Stimulated activated CD4-positive, alpha-beta T cell treated with anti-CD3 and anti-CD28 coated beads, Interleukin-12 subunit alpha, Interleukin-12 subunit beta, amount 100 ng/mL, for 4 hours (primary cell): ENCODE results near the gene EML5.
A peak's percentile ranks its signal among the peaks of the same experiment; 100 is the strongest.

Experiments
- DNase-seq: peaks from one replicate; pipeline ENCODE4 v3.0.0-alpha.2; 2020

EML5 gene

DNA sequence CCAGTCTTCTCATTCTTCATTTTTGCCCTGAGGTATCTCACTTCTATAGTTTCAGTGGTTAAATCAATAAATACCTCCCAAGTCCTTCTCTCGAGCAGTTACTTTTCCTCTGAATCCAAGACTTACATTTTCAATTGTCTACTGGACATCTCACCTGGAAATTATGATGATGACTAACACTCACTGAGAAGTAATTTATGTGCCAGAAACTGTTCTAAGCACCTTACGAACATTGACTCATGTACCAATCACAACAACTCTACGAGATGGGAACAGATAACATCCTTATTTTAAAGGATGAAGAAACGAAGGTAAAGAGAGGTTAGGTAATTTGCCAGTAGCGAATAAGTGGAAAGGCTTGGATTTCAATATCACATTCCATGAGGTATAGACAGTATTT lies 94.1 kb downstream of the EML5 start:
- DNase-seq: no peak

DNA sequence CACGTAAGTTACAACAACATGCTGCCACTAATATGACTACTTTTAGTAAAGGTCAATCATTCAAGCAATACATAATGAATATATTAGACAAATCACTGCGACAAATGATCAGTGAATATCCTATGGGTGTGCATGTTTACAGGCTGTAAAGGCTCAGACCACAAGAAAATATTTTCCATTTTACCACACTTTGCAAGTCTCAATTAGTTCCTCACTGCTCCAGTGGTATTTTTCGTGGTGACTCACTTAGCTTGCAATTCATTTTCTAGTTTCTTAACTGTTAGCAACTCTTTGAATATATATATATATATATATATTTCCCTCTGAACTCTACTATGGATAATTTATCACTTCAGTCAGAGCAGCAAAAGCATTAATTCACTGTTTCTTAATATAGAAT lies 96.9 kb downstream of the EML5 start:
- DNase-seq: no peak

- no peak for DNase-seq
Measured at GRCh38 chr14:88688386-88688785, 104.4 kb downstream of the EML5 start.

DNA sequence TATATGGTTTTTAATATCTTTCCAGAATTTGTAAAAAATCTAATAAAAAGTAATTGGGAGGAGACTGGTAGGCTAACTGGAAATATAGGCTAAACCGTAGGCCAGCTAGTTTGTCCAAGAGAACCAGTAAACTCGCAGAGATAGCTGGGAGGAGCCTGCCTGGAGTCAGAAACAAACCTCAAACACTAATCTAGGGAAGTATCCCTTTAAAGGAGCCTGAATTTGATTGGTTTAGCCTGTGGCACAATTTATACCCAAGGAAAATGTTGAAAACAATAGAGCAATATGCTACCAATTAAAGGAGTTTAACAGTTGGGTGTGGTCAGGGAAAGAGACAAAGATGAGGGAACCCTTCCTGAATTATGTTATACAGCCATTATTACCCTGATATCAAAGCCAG lies 109.6 kb downstream of the EML5 start:
- DNase-seq: no peak

DNA sequence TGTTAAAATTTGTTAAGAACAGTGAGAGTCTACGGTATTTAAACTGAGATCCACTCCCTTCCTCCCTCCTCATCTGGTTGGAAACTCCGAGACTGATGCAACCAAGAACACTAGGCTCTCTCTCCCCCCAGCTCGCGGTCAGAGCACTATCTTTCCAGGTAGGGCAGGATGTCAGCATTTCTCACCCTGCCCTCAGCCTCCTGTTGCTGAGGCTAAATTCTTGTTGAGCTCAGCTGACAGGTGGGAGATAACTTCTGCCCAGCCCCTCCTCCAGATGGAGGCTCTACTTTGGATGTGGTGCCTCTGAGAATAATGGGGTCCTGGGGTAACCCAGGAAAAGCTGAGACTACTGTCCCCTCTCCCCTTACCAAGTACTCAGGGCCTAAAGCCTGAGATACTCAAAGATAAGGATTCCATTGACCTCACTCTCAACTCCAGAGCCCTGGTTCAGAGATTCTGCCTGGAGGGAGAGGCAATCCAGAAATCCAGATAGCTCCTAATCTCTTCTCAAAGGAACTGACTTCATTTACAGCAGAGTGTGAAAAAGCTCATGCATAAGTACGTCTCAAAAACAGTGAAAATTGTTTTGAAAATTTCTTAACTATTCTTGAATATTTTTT lies 110.1 kb downstream of the EML5 start:
- DNase-seq: no peak

GRCh38 chr14:88681755-88682494 lies 110.8 kb downstream of the EML5 start:
- DNase-seq: no peak

- DNase-seq: no peak
Measured at GRCh38 chr14:88669346-88669745, 123.4 kb downstream of the EML5 start.

- DNase-seq: no peak
Measured at GRCh38 chr14:88668448-88669116, 124.2 kb downstream of the EML5 start.

- peak; percentile 13 for DNase-seq
Measured at GRCh38 chr14:88667555-88668273, 125.0 kb downstream of the EML5 start.

- no peak for DNase-seq
Measured at GRCh38 chr14:88660056-88660455, 132.7 kb downstream of the EML5 start.

GRCh38 chr14:88639221-88639620 lies 153.5 kb downstream of the EML5 start:
- no peak for DNase-seq

GRCh38 chr14:88632512-88632911 lies 160.2 kb downstream of the EML5 start:
- DNase-seq: no peak

DNA sequence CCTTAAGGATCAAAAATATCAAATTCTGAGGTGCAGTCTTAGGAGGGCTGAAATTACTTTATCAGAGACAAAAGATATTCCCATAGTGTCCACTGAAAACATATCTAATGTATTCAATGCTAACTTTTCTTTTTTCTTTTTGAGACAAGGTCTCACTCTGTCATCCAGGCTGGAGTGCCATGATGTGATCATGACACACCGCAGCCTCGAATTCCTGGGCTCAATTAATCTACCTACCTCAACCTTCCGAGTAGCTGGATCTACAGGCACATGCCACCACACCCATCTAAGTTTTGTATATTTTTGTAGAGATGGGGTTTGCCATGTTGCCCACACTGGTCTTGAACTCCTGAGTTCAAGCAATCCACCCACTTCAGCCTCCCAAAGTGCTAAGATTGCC lies 161.7 kb downstream of the EML5 start:
- DNase-seq: no peak

DNA sequence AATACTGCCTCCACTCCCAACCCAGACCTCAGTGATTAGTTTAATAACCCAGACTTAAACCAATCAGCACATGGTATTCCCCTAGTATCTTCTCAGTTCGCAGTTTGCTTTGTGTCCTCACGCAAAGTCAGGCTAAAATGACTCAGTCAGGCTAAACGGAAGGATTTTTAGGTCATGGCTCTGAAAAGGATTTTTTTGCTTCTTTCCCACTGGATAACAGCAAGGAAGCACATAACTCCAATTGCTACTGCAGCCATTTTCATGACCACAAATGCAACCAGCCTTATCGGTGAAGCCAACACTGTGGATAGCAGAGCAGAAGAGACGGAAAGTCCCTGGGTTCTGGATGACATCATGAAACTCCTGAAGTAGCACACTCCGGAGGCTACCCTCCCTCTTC lies 162.2 kb downstream of the EML5 start:
- no peak for DNase-seq

DNA sequence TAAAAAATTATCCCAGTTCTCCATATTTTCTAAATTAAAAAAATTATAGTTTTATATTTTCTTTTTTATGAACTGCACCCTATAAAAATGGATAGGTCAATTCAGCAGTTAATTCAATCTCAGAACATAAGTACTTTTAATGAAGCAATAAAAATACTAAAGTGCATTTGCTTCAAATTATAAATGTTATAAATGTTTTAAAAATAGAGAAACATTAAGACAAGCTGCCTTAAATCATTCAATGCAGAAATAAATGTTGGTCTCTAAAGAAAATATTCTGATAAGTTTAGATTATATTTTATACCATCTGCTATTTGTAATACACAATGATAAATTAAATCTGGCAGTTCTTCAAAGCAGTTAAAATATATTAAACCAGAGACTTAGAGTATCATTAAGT lies 164.3 kb downstream of the EML5 start:
- no peak for DNase-seq

GRCh38 chr14:88628033-88628432 lies 164.7 kb downstream of the EML5 start:
- DNase-seq: no peak

- DNase-seq: no peak
Measured at GRCh38 chr14:88625671-88626070, 167.1 kb downstream of the EML5 start.

DNA sequence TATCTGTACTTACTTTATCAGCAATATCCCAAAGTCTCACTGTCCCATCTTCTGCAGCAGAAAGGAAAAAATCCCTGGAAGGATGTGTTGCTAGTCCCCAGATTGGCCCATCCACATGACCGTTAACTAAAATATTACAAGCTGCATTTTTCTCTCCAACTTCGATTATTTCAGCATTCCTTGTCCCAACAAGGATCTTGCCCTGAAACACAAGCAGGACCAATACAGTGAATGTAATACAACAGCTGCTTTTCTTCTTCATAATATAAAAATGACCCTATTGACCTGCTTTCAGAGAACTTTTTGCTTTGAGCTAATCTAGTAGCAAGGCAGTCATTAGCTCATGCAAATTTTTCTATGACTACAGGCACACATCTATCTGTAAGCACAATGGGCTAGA lies 171.7 kb downstream of the EML5 start:
- DNase-seq: no peak

DNA sequence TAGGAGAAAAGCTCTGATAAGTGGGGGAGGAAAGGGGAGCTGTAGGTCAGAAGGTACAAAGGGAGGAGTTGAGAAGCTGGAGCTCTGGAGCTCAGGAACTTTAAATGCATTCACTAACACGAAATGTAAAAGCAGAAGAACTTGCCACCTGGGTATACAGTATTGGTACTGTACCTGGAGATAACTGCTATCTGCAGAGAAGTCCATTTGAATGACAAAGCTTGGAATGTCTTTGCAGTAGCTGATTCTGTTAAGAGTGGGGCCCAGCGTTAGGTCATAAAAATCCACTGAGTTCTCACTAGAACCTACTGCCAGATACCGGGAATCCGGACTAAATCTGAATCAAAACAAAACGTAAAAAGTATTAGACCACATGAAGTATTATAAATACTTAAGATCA lies 174.3 kb downstream of the EML5 start:
- DNase-seq: no peak

DNA sequence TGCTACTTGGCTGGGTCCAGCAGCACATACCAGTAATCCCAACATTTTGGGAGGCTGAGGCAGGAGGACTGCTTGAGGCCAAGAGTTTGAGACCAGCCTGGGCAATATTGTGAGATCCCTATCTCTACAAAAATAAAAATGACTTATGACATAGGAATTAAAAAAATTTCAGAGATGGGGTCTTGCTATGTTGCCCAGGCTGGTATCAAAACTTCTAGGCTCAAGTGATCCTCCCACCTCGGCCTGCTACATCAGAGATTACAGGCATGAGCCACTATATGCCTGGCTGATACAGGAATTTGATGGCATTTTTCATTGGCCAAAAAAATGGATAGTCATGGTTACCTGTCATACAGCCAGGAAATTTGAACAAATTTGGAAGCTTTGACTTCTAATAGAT lies 175.3 kb downstream of the EML5 start:
- no peak for DNase-seq

DNA sequence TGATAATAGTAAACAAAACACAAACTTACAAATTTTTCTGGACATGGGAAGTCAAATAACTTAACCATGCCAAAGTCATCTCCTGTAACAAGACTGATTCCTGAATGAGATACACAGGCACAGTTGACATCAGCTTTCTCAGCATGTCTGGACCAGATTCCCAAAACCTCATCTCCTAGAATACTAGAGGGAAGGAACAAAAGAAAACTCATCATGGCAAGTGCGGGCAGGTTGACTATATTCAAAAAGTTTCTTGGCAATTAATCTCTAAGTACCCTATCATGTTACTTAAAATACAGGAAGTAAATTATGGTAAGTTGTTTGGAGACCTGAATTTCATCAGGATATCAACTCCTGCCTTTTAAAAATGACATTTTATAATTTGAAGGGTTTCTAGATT lies 176.1 kb downstream of the EML5 start:
- no peak for DNase-seq

DNA sequence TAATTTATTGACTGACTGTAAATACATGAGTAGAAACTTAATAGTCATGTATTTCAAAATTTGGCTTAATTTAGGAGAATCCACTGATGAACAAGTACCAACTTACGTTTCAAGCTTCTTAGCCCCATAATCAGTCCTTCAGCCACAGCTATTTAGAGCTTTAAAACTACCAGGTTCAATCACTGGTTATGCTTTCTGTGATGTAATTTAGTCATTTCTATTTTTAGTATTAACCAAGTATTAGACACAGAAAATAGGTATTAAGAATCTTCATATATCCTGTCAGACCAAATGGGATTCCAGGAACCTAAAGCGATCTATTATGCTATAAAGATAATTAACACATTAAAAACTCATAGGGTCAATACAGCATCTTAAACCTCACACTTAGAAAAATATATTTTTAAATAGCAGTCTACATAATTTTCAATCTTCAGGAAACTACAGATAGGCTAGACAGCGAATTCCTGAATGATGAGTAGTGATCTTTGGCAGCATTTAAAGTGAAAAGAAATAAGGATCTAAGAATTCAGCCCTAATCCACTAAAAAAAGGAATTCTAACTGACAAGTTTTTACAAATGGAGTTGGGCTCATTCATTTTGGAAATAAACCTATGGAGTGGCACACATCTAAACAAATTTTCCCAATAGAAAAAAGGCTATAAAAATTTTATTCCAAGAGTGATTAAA lies 178.4 kb downstream of the EML5 start:
- DNase-seq: no peak

DNA sequence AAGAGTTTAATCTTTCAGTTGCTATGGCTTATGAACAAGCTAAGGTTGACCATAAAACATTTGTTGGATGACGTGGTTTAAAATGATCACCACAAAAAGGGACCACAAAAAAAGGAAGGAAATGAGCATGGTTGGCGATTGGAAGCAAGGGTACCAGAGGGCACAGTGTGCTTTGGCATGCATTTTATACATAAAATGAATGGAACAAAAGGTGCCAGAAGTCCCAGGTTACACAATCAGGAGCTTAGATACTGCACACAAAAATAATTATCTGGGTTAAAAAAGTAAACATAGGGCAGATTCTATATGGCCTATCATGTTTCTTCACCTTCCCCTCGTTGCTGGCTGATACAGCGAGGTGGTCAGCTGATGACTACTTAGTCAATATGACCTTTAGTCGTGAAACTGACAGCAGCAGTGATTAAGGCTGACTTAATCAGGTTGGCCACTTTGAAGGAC lies 179.2 kb downstream of the EML5 start:
- DNase-seq: no peak
